ENCODE results near the gene TM7SF3.

GRCh38 chr12:27012239-27012981 lies 1.8 kb downstream of the TM7SF3 start:
- TF ChIP-seq ZNF274 (IDR thresholded peaks at IDR 0.05; ENCODE audit: low read depth, low read length) (no peak), SUZ12 (IDR thresholded peaks at IDR 0.05; ENCODE audit: extremely low read depth, insufficient read depth, insufficient read length) (no peak), YY1 (IDR thresholded peaks at IDR 0.05; ENCODE audit: insufficient read depth, insufficient read length) (no peak)

Measured in NT2/D1 (cell line).